Uterus (tissue), 4 donors: ENCODE results near the gene CPPED1. TPM values are rescaled to one million over a fixed set of nuclear protein-coding genes. Genes with fewer than 3 reads are reported as not detected.

Experiments used
- DNase-seq, 2 donors: peaks; one replicate each; pipeline ENCODE4 v3.0.0-alpha.2; 2019 to 2020
- H3K27ac ChIP-seq, 2 donors: fragments of 200-600 bp; sonication (generic); 1 replicate in 1 of 2; 2 replicates in 1 of 2; pipeline ENCODE4 v1.5.1; 2016 to 2018
- H3K27me3 ChIP-seq, 2 donors: fragments of 200-600 bp; sonication (generic); one replicate each; pipeline ENCODE4 v1.5.1; 2018 to 2019; ENCODE audit warnings: control low read depth in 1 of 2
- H3K36me3 ChIP-seq, 2 donors: fragments of 200-600 bp; sonication (generic); one replicate each; pipeline ENCODE4 v1.5.1; 2019; ENCODE audit warnings: control low read depth in 1 of 2
- H3K4me1 ChIP-seq, 2 donors: fragments of 200-600 bp; sonication (generic); one replicate each; pipeline ENCODE4 v1.5.1; 2018 to 2019; ENCODE audit warnings: control low read depth in 1 of 2
- H3K4me3 ChIP-seq, 2 donors: fragments of 200-600 bp; sonication (generic); 1 replicate in 1 of 2; 2 replicates in 1 of 2; pipeline ENCODE4 v1.5.1; 2018 to 2019; ENCODE audit warnings: mild to moderate bottlenecking in 1 of 2
- H3K9me3 ChIP-seq, 2 donors: fragments of 200-600 bp; sonication (generic); one replicate each; pipeline ENCODE4 v1.5.1; 2019; ENCODE audit warnings: control low read depth in 1 of 2
- POLR2A ChIP-seq, 2 donors: fragments of 450-650 bp; IDR thresholded peaks; one replicate each; pipeline ENCODE4 v1.6.1; 2016; ENCODE audit warnings: antibody characterized with exemption in 2 of 2, mild to moderate bottlenecking in 1 of 2, moderate library complexity in 1 of 2
- intact Hi-C: fragments of 100-400 bp; cut with DNase I; formaldehyde crosslinking; loops from one replicate; pipeline ENCODE4 v1.15.1; 2023; ENCODE audit warnings: low total_unique reads
- total RNA-seq, 4 donors: library from RNA; depleted of rRNA in 3 of 4; stranded (reverse); fragments of >200 nt in 3 of 4; gene quantifications; one replicate each; pipeline versions ENCODE4 v1.1.0 to v1.2.4, GENCODE V29; 2014 to 2023
- TF ChIP-seq, protein P1 (sequence below), 4 experiments: fragments of 200-600 bp in 2 of 4; fragments of 450-650 bp in 2 of 4; sonication (generic) in 2 of 4; IDR thresholded peaks; one replicate each; pipeline ENCODE4 v1.5.1; 2016 to 2019; ENCODE audit warnings: antibody characterized with exemption in 4 of 4, mild to moderate bottlenecking in 2 of 4, moderate library complexity in 1 of 4
- donor health status: DM: yes; HTN: yes; CAD: no.

Gene CPPED1
- total RNA-seq, 4 donors from 2014 or later = 1.5 to 9.2 (median 5.5) TPM

DNA sequence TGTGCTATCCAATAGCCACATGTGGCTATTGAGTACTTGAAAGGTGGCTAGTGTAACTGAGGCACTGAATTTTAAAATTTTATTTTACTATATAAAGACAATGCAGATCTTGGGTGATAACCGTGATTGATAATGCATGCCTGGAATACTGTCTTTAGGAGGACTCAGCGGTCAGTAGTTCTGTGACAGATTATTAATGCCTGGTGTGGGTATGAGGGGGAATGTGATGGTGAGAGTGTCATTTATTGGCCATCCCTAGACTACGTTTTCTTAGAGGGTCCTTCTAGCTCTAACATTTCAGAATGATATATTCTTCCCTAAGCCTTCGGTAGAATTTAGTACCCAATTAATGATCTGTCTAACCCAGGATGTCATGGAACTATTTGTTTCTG, 157.6 kb downstream of the CPPED1 start:
- H3K4me1 ChIP-seq = no peaks in the 10 kb centered on the region
- intact Hi-C loops = no loop called here
- no peak overlapping the region for H3K4me3 ChIP-seq
- no peak for TF ChIP-seq POLR2A (IDR thresholded peaks at IDR 0.05)
- TF ChIP-seq, protein P1, sequence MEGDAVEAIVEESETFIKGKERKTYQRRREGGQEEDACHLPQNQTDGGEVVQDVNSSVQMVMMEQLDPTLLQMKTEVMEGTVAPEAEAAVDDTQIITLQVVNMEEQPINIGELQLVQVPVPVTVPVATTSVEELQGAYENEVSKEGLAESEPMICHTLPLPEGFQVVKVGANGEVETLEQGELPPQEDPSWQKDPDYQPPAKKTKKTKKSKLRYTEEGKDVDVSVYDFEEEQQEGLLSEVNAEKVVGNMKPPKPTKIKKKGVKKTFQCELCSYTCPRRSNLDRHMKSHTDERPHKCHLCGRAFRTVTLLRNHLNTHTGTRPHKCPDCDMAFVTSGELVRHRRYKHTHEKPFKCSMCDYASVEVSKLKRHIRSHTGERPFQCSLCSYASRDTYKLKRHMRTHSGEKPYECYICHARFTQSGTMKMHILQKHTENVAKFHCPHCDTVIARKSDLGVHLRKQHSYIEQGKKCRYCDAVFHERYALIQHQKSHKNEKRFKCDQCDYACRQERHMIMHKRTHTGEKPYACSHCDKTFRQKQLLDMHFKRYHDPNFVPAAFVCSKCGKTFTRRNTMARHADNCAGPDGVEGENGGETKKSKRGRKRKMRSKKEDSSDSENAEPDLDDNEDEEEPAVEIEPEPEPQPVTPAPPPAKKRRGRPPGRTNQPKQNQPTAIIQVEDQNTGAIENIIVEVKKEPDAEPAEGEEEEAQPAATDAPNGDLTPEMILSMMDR (IDR thresholded peaks at IDR 0.05) = no peak
- H3K27me3 ChIP-seq = no peaks in the 10 kb centered on the region
- no peak for DNase-seq
- H3K27ac ChIP-seq = no peak overlapping the region
- no peaks in the 10 kb centered on the region for H3K9me3 ChIP-seq
- no peaks in the 10 kb centered on the region for H3K36me3 ChIP-seq

DNA sequence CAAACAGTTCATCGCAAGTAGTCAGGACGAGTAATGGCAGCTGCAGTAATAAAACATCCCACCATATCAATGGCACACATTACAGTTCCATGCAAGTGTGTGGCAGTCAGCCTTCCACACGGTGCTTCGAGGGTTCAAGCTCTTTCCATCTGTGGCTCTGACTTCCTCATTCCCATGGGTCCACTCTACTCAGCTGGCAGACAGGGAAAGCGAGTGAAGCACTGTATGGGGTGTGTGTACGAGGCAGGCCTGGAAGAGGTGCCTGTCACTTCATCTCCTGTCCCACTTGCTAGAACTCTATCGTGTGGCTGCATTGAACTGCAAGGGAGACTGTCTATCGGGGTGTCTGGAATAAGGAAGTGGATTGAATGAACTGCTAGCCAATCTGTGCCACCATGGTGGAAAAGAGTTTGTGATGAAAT, 160.6 kb downstream of the CPPED1 start:
- intact Hi-C loops = no loop called here
- TF ChIP-seq, protein P1 (IDR thresholded peaks at IDR 0.05) = no peak
- no peak for TF ChIP-seq POLR2A (IDR thresholded peaks at IDR 0.05)
- H3K27ac ChIP-seq = no peak overlapping the region

DNA sequence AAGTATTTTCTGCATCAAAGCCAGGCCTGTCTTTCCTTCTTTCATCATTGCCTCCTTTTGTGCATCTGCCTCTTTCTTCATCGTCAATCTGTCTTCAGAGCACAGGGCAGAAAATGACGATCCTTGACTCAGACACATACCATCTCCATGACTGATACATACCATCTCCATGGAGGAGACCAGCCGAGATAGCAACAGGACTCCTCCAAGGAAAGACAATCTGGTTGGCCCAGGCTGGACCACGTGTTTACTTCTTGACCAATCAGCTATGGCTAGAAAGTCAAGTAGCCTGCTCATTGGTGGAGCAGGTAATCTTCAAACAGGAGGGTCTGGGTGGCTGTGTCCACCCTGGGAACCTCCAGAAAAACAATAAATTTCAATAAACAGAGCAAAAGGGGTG, 164.6 kb downstream of the CPPED1 start:
- Histone ChIP-seq H3K27ac (no peak overlapping the region), H3K9me3 (no peaks in the 10 kb centered on the region), H3K4me1 (no peaks in the 10 kb centered on the region), H3K27me3 (no peaks in the 10 kb centered on the region), H3K4me3 (no peak overlapping the region), H3K36me3 (no peaks in the 10 kb centered on the region)
- DNase-seq = no peak
- TF ChIP-seq, protein P1 (IDR thresholded peaks at IDR 0.05) = no peak
- no peak for TF ChIP-seq POLR2A (IDR thresholded peaks at IDR 0.05)
- intact Hi-C loops = no loop called here

More for the DNA sequence above, 160.6 kb downstream of the CPPED1 start:
- H3K9me3 ChIP-seq = no peaks in the 10 kb centered on the region
- no peak overlapping the region for H3K4me3 ChIP-seq
- DNase-seq = no peak
- H3K4me1 ChIP-seq = no peaks in the 10 kb centered on the region
- no peaks in the 10 kb centered on the region for H3K27me3 ChIP-seq
- no peaks in the 10 kb centered on the region for H3K36me3 ChIP-seq

DNA sequence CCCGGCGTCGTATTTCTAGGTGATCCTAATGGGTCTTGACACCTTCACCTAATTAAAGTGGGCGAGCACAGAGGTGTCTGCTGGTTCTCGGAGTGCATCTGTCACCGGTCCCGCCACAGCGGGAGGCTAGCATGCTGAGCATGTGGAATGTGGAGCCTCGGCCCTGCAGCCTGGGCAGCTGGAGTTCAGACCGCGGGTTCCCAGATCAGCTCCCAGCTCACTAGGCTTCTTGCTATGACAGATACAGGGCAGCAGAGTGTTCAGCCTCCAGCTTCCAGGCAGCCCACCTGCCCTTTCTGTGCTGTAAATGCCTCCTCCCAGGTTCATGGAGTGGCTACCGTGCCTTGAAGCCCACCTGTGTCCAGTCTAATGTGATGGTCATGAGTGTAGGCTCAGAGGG, 166.7 kb downstream of the CPPED1 start:
- no peaks in the 10 kb centered on the region for H3K36me3 ChIP-seq
- DNase-seq = no peak
- no peak overlapping the region for H3K4me3 ChIP-seq
- no peaks in the 10 kb centered on the region for H3K27me3 ChIP-seq
- intact Hi-C loops = no loop called here
- TF ChIP-seq POLR2A (IDR thresholded peaks at IDR 0.05) = no peak
- TF ChIP-seq, protein P1 (IDR thresholded peaks at IDR 0.05) = no peak
- H3K4me1 ChIP-seq = no peaks in the 10 kb centered on the region
- no peak overlapping the region for H3K27ac ChIP-seq
- H3K9me3 ChIP-seq = no peaks in the 10 kb centered on the region

DNA sequence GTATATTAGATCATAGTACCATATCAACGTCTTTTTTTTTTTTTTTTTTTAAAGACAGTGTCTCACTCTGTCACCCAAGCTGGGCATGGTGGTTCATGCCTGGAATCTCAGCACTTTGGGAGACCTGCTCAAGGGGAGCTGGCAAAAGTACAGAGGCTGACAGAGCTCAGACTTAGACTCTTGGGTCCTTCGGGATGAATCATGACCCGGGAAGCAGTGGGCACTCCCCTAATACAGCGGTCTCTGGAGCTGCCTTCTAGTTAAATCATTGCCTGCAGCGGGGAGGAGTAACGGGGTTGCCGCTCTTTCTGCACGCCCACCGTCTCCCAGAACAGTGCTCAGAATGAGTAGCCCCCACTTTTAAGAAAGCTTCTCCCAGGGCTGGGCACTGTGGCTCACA, 174.4 kb downstream of the CPPED1 start:
- Histone ChIP-seq H3K36me3 (no peaks in the 10 kb centered on the region), H3K9me3 (no peaks in the 10 kb centered on the region), H3K27me3 (no peaks in the 10 kb centered on the region), H3K4me3 (no peak overlapping the region), H3K4me1 (no peaks in the 10 kb centered on the region), H3K27ac (no peak overlapping the region)
- no peak for TF ChIP-seq POLR2A (IDR thresholded peaks at IDR 0.05)
- TF ChIP-seq, protein P1 (IDR thresholded peaks at IDR 0.05) = no peak
- intact Hi-C loops = no loop called here
- no peak for DNase-seq
